ENCODE data around the gene ADAM12.

DNA sequence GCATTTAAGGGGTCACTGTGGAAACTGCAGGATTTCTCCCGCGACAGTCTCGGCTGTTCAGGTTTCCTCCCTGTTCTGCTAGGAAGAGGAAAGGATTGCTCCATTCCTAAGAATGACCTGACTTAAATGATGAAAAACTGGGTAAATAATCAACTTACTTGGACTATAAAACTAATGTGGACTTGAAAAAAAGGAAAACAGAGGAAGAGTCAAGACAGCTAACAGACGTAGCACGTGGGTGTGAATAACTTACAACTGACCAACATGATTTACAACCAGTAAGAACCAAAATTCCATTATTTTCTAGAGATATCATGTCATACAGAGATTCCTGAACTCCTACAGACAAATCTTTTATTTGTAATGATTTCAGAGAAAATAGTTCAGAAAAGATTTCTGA is 93.8 kb downstream of the ADAM12 start:
- TF ChIP-seq, protein P1, sequence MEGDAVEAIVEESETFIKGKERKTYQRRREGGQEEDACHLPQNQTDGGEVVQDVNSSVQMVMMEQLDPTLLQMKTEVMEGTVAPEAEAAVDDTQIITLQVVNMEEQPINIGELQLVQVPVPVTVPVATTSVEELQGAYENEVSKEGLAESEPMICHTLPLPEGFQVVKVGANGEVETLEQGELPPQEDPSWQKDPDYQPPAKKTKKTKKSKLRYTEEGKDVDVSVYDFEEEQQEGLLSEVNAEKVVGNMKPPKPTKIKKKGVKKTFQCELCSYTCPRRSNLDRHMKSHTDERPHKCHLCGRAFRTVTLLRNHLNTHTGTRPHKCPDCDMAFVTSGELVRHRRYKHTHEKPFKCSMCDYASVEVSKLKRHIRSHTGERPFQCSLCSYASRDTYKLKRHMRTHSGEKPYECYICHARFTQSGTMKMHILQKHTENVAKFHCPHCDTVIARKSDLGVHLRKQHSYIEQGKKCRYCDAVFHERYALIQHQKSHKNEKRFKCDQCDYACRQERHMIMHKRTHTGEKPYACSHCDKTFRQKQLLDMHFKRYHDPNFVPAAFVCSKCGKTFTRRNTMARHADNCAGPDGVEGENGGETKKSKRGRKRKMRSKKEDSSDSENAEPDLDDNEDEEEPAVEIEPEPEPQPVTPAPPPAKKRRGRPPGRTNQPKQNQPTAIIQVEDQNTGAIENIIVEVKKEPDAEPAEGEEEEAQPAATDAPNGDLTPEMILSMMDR (IDR thresholded peaks at IDR 0.05), result no peak
- TF ChIP-seq EZH2 (IDR thresholded peaks at IDR 0.05) (no peak), EZH2phosphoT487 (IDR thresholded peaks at IDR 0.05) (no peak)
